22Rv1 (cell line): ENCODE measurements around the gene POLK.

ENCODE experiments used
- H3K27ac ChIP-seq: fragments of 450-650 bp; 2 replicates; pipeline ENCODE4 v1.5.1; 2017
- CTCF ChIP-seq: fragments of 450-650 bp; IDR thresholded peaks from 2 replicates; pipeline ENCODE4 v1.5.1; 2017; ENCODE audit warnings: mild to moderate bottlenecking
- ZFX ChIP-seq: fragments of 450-650 bp; IDR thresholded peaks from 2 replicates; pipeline ENCODE4 v1.6.1; 2017; ENCODE audit warnings: antibody characterized with exemption, borderline replicate concordance

POLK gene

DNA sequence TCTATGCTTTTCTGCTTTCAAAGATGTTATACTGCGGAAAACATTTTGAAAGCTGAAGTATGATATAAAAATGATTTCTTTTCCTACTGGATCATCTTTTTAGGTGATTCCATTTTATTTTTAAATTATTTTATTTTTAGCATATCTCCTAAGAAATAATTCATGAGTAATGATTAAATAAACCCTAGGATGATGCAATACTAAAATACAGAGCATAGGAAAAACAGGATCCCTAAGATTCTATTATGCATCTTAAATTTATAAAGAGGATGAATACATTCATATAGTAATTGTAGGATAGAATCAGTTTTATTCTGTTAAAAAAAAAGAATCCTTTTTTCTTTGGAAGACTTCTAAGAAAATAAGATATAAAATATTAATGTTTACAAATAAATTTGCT, 10.9 kb downstream of the POLK start:
- no peak overlapping the region for H3K27ac ChIP-seq
- TF ChIP-seq ZFX (no peak), CTCF (no peak)

GRCh38 chr5:75523275-75523674, 11.6 kb downstream of the POLK start:
- TF ChIP-seq CTCF (no peak), ZFX (no peak)
- H3K27ac ChIP-seq: no peak overlapping the region

DNA sequence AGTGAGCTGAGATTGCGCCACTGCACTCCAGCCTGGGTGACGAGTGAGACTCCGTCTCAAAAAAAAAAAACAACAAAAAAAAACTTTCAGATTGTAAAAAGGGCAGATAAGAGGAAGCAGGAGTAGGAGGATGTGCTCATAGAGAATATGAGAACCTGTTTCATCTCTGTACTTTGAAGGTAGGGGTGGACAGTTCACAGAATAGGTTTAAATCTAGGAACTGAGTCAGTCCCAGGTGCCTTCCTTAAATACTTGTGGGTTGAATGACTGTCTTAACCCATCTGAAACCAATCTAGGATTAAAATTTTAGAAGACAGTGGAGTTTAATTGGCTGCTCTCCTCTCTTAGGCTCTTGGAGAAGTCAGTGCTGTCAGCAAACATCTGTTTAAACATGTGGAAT, 12.4 kb downstream of the POLK start:
- H3K27ac ChIP-seq: no peak overlapping the region
- TF ChIP-seq CTCF (no peak), ZFX (no peak)

DNA sequence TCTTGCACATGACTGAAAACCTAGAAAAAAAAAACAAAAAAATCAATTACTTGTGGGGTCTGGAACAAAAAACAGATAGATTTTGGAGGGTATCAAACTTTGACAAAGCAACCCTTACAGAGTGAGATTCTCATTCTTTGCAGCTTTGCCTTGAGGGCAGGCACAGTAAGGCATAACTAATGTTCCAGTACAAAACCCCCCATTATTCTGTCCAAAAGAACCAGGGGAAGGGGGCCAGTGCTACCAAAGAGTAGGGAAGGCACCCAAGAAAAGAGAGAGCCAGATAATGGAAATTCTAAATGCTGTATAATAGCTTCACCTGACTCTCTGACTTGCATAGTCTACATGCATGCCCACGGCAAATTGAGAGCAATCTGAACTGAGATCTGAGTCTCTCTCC, 12.9 kb downstream of the POLK start:
- TF ChIP-seq CTCF (no peak), ZFX (no peak)
- no peak overlapping the region for H3K27ac ChIP-seq

DNA sequence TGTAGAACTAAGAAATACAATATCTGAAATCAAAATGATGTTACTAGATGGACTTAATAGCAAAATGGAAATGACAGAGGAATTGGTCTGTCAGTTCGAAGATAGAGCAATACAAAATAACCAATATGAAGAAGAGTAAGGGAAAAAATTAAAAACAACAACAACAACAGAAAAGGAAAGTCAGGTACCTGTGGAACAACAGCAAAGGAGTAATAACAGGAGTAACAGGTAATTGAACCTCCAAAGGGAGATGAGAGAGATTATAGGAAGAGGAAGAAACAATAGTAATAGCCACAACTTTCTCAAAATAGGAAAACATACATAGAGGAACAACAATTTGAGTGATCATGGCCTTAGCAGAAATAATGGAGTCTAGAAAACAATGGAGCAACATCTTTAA, 13.7 kb downstream of the POLK start:
- H3K27ac ChIP-seq: no peak overlapping the region
- TF ChIP-seq ZFX (no peak), CTCF (no peak)

GRCh38 chr5:75526070-75526469, 14.4 kb downstream of the POLK start:
- TF ChIP-seq ZFX (no peak), CTCF (no peak)
- H3K27ac ChIP-seq: no peak overlapping the region

DNA sequence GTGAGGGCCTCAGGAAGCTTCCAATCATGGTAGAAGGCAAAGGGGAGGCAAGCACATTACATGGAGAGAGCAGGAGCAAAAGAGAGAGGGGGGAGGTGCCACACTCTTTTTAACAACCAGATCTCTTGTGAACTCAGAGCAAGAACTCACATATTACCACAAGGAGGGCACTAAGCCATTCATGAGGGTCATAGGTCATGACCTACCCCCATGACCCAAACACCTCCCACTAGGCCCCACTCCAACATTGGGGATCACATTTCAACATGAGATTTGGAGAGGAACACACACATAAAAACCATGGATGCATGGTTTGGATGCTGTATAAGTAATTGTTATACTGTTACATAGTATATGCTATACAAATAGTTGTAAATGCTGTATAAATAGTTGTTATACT, 17.5 kb downstream of the POLK start:
- no peak for TF ChIP-seq CTCF
- no peak for TF ChIP-seq ZFX
- H3K27ac ChIP-seq: no peak overlapping the region
